Mammary epithelial cell (primary cell): ENCODE results near the gene SYNCRIP.

Experiments used
- CTCF ChIP-seq, 2 donors: IDR thresholded peaks in 1 of 2; conservative IDR thresholded peaks in 1 of 2; 2 replicates each; pipeline ENCODE4 v1.5.1; 2011 to 2012; ENCODE audit warnings: inconsistent platforms in 2 of 2, low read length in 2 of 2, mild to moderate bottlenecking in 2 of 2, control low read depth in 1 of 2, low read depth in 1 of 2; ENCODE audit not compliant: insufficient read depth in 1 of 2; ENCODE audit errors: extremely low read depth in 1 of 2
- EZH2 ChIP-seq: IDR thresholded peaks from 2 replicates; pipeline ENCODE4 v1.6.1; 2012; ENCODE audit warnings: low read length, inconsistent platforms, borderline replicate concordance

GRCh38 chr6:85600713-85601313, 41.9 kb downstream of the SYNCRIP start:
- TF ChIP-seq CTCF (conservative IDR thresholded peaks at IDR 0.05 in 1 of 2, IDR thresholded peaks at IDR 0.05 in 1 of 2; ENCODE audit: extremely low read depth in 1 of 2, insufficient read depth in 1 of 2, low read depth in 1 of 2, low read length in 2 of 2) (no peak), EZH2 (no peak)
